Nephron progenitor cell (in vitro differentiated cells): ENCODE results near the gene ANKRD53.

Experiments used
- DNase-seq: peaks from one replicate; pipeline ENCODE4 v3.0.0; 2021
- H3K27ac Mint-ChIP-seq: 2 replicates; pipeline ENCODE4 v1.8.0; 2021; ENCODE audit warnings: mild to moderate bottlenecking, moderate library complexity, mixed read lengths
- H3K27me3 Mint-ChIP-seq: 2 replicates; pipeline ENCODE4 v1.8.0; 2021; ENCODE audit warnings: mild to moderate bottlenecking, low read depth, mixed read lengths; ENCODE audit not compliant: poor library complexity
- H3K36me3 Mint-ChIP-seq: 2 replicates; pipeline ENCODE4 v1.8.0; 2021; ENCODE audit warnings: low read depth, mixed read lengths
- H3K4me1 Mint-ChIP-seq: 2 replicates; pipeline ENCODE4 v1.8.0; 2021; ENCODE audit warnings: mixed read lengths
- H3K4me3 Mint-ChIP-seq: 2 replicates; pipeline ENCODE4 v1.8.0; 2021; ENCODE audit warnings: mild to moderate bottlenecking, moderate library complexity, mixed read lengths
- H3K9me3 Mint-ChIP-seq: 2 replicates; pipeline ENCODE4 v1.8.0; 2021; ENCODE audit warnings: mild to moderate bottlenecking, moderate library complexity, mixed read lengths
- CTCF ChIP-seq: fragments of 200-600 bp; sonication (generic); IDR thresholded peaks from 2 replicates; pipeline ENCODE4 v1.5.0; 2021; ENCODE audit warnings: antibody characterized with exemption

The ANKRD53 gene

GRCh38 chr2:70938586-70938950 lies 39.9 kb upstream of the ANKRD53 start:
- Mint-ChIP-seq H3K4me3 (peak overlapping the region; percentile 41), H3K36me3 (no peaks in the 10 kb centered on the region), H3K27me3 (peaks cover 41% of the 10 kb centered on the region), H3K4me1 (peaks cover 82% of the 10 kb centered on the region), H3K9me3 (no peaks in the 10 kb centered on the region), H3K27ac (no peak overlapping the region)
- no peak for TF ChIP-seq CTCF
- no peak for DNase-seq

GRCh38 chr2:70939001-70939838 lies 39.2 kb upstream of the ANKRD53 start:
- Mint-ChIP-seq H3K27me3 (peaks cover 40% of the 10 kb centered on the region), H3K36me3 (no peaks in the 10 kb centered on the region), H3K4me1 (peaks cover 88% of the 10 kb centered on the region), H3K27ac (no peak overlapping the region), H3K4me3 (no peak overlapping the region), H3K9me3 (no peaks in the 10 kb centered on the region)
- TF ChIP-seq CTCF: no peak
- DNase-seq: peak; percentile 41

- H3K36me3 Mint-ChIP-seq: no peaks in the 10 kb centered on the region
- H3K27me3 Mint-ChIP-seq: peaks cover 43% of the 10 kb centered on the region
- H3K9me3 Mint-ChIP-seq: no peaks in the 10 kb centered on the region
- DNase-seq: no peak
- TF ChIP-seq CTCF: no peak
- no peak overlapping the region for H3K4me3 Mint-ChIP-seq
- peaks cover 91% of the 10 kb centered on the region for H3K4me1 Mint-ChIP-seq
- no peak overlapping the region for H3K27ac Mint-ChIP-seq
Measured at GRCh38 chr2:70939839-70940580, 38.4 kb upstream of the ANKRD53 start.

- peaks cover 51% of the 10 kb centered on the region for H3K27me3 Mint-ChIP-seq
Measured at GRCh38 chr2:70941186-70941585, 37.2 kb upstream of the ANKRD53 start.

GRCh38 chr2:70941701-70942100 lies 36.7 kb upstream of the ANKRD53 start:
- Mint-ChIP-seq H3K27me3 (peaks cover 56% of the 10 kb centered on the region), H3K27ac (no peak overlapping the region), H3K4me1 (peaks cover 81% of the 10 kb centered on the region), H3K4me3 (no peak overlapping the region), H3K36me3 (no peaks in the 10 kb centered on the region), H3K9me3 (no peaks in the 10 kb centered on the region)
- no peak for DNase-seq
- TF ChIP-seq CTCF: no peak

More at GRCh38 chr2:70941186-70941585, 37.2 kb upstream of the ANKRD53 start:
- Mint-ChIP-seq H3K4me1 (peaks cover 86% of the 10 kb centered on the region), H3K36me3 (no peaks in the 10 kb centered on the region), H3K27ac (no peak overlapping the region), H3K4me3 (no peak overlapping the region), H3K9me3 (no peaks in the 10 kb centered on the region)
- TF ChIP-seq CTCF: no peak
- no peak for DNase-seq
